ENCODE measurements around the gene CTBP2. TPM values are rescaled to one million over a fixed set of nuclear protein-coding genes. Genes with fewer than 3 reads are reported as not detected.

Gene CTBP2
- total and polyA plus RNA-seq, 10 of the 15 experiments (the other 5 are each of a cell fraction or from before 2014, with no cell fraction given) = 0.02 to 0.72 (median 0.06) TPM; not detected in 2

DNA sequence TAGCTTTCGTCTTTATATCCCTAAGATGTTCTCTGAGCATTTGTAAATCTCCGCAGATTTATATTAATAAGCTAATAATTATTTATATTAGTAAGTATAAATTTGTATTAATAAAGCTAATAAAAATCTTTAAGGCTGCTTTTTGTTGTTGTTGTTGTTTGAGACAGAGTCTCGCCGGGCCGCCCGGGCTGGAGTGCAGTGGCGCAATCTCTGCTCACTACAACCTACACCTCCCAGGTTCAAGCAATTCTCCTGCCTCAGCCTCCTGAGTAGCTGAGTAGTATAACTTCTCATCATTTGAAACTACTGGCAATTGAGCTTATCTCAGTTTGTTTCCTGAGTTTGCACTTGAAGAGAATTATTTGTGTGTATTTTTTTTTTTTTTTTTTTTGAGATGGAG is 223.6 kb downstream of the CTBP2 start:
- Histone ChIP-seq H3K27ac (ENCODE audit: control insufficient read depth, insufficient read depth) (no peak overlapping the region), H4K20me1 (ENCODE audit: control insufficient read depth, insufficient read depth) (no peaks in the 10 kb centered on the region), H3K9me3 (replicated peaks; ENCODE audit: control insufficient read depth, insufficient read depth, low read length) (no peaks in the 10 kb centered on the region; the same call in 1 of the 3 replicates), H3K4me2 (ENCODE audit: control insufficient read depth, insufficient read depth) (no peak overlapping the region), H3K27me3 (replicated peaks in 1 of 2; ENCODE audit: control insufficient read depth in 2 of 2, insufficient read depth in 2 of 2, low read length in 1 of 2) (no peaks in the 10 kb centered on the region), H3K79me2 (ENCODE audit: control insufficient read depth, insufficient read depth, low read length) (peaks cover 29% of the 10 kb centered on the region), H3K4me3 (no peak overlapping the region), H3K9ac (ENCODE audit: control insufficient read depth, insufficient read depth, low read length) (no peak overlapping the region), H2AFZ (ENCODE audit: control insufficient read depth, low read depth, low read length) (no peak overlapping the region), H3K4me1 (ENCODE audit: control insufficient read depth, insufficient read depth, low read length) (peaks cover 5% of the 10 kb centered on the region; the same call in 1 of the 2 replicates), H3K36me3 (ENCODE audit: control insufficient read depth in 2 of 2, insufficient read depth in 2 of 2, low read length in 1 of 2) (no peaks in the 10 kb centered on the region)
- ChIA-PET RAD21 (ENCODE audit: unreplicated experiment) (no interaction called here), SMC1A (ENCODE audit: uncharacterized antibody, unreplicated experiment) (interaction anchor here (0.6 to 2.3 kb wide), 2 partner anchors 11 to 376 kb away, joined by 3 to 5 read pairs; no protein-coding TSS in a partner anchor), CTCF (interaction anchor here (0.9 to 1.6 kb wide), 2 partner anchors 10 to 11 kb away, joined by 3 to 4 read pairs; no protein-coding TSS in a partner anchor), POLR2A (interaction anchor here (0.6 to 0.7 kb wide), 2 partner anchors 17 to 20 kb away, joined by 3 read pairs; no protein-coding TSS in a partner anchor)
- intact Hi-C loops (cut with micrococcal nuclease; ENCODE audit: unreplicated experiment) (no loop called here), in situ Hi-C loops (cut with MboI) (no loop called here)
- TF ChIP-seq KDM1A (IDR thresholded peaks at IDR 0.05; ENCODE audit: borderline replicate concordance) (no peak), HDAC6 (IDR thresholded peaks at IDR 0.05; ENCODE audit: unreplicated experiment) (no peak), RFX5 (IDR thresholded peaks at IDR 0.05; ENCODE audit: low read depth, low read length) (no peak), RELA (IDR thresholded peaks at IDR 0.05; ENCODE audit: borderline replicate concordance, partially characterized antibody) (no peak), TARDBP (IDR thresholded peaks at IDR 0.05; ENCODE audit: borderline replicate concordance) (no peak), BMI1 (IDR thresholded peaks at IDR 0.05; ENCODE audit: borderline replicate concordance) (no peak), HDGF (IDR thresholded peaks at IDR 0.05) (no peak), SMAD1 (IDR thresholded peaks at IDR 0.05; ENCODE audit: low read depth, partially characterized antibody) (no peak), ZBED1 (IDR thresholded peaks at IDR 0.05; ENCODE audit: borderline replicate concordance) (no peak), HCFC1 (IDR thresholded peaks at IDR 0.05; ENCODE audit: low read length) (no peak), ZNF24 (IDR thresholded peaks at IDR 0.05) (no peak)
- TF ChIP-seq, protein P1, sequence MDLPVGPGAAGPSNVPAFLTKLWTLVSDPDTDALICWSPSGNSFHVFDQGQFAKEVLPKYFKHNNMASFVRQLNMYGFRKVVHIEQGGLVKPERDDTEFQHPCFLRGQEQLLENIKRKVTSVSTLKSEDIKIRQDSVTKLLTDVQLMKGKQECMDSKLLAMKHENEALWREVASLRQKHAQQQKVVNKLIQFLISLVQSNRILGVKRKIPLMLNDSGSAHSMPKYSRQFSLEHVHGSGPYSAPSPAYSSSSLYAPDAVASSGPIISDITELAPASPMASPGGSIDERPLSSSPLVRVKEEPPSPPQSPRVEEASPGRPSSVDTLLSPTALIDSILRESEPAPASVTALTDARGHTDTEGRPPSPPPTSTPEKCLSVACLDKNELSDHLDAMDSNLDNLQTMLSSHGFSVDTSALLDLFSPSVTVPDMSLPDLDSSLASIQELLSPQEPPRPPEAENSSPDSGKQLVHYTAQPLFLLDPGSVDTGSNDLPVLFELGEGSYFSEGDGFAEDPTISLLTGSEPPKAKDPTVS (IDR thresholded peaks at IDR 0.05; ENCODE audit: low read depth, low read length) = no peak
- TF ChIP-seq, protein P2, sequence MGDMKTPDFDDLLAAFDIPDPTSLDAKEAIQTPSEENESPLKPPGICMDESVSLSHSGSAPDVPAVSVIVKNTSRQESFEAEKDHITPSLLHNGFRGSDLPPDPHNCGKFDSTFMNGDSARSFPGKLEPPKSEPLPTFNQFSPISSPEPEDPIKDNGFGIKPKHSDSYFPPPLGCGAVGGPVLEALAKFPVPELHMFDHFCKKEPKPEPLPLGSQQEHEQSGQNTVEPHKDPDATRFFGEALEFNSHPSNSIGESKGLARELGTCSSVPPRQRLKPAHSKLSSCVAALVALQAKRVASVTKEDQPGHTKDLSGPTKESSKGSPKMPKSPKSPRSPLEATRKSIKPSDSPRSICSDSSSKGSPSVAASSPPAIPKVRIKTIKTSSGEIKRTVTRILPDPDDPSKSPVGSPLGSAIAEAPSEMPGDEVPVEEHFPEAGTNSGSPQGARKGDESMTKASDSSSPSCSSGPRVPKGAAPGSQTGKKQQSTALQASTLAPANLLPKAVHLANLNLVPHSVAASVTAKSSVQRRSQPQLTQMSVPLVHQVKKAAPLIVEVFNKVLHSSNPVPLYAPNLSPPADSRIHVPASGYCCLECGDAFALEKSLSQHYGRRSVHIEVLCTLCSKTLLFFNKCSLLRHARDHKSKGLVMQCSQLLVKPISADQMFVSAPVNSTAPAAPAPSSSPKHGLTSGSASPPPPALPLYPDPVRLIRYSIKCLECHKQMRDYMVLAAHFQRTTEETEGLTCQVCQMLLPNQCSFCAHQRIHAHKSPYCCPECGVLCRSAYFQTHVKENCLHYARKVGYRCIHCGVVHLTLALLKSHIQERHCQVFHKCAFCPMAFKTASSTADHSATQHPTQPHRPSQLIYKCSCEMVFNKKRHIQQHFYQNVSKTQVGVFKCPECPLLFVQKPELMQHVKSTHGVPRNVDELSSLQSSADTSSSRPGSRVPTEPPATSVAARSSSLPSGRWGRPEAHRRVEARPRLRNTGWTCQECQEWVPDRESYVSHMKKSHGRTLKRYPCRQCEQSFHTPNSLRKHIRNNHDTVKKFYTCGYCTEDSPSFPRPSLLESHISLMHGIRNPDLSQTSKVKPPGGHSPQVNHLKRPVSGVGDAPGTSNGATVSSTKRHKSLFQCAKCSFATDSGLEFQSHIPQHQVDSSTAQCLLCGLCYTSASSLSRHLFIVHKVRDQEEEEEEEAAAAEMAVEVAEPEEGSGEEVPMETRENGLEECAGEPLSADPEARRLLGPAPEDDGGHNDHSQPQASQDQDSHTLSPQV (IDR thresholded peaks at IDR 0.05) = no peak
- TF ChIP-seq, protein P3, sequence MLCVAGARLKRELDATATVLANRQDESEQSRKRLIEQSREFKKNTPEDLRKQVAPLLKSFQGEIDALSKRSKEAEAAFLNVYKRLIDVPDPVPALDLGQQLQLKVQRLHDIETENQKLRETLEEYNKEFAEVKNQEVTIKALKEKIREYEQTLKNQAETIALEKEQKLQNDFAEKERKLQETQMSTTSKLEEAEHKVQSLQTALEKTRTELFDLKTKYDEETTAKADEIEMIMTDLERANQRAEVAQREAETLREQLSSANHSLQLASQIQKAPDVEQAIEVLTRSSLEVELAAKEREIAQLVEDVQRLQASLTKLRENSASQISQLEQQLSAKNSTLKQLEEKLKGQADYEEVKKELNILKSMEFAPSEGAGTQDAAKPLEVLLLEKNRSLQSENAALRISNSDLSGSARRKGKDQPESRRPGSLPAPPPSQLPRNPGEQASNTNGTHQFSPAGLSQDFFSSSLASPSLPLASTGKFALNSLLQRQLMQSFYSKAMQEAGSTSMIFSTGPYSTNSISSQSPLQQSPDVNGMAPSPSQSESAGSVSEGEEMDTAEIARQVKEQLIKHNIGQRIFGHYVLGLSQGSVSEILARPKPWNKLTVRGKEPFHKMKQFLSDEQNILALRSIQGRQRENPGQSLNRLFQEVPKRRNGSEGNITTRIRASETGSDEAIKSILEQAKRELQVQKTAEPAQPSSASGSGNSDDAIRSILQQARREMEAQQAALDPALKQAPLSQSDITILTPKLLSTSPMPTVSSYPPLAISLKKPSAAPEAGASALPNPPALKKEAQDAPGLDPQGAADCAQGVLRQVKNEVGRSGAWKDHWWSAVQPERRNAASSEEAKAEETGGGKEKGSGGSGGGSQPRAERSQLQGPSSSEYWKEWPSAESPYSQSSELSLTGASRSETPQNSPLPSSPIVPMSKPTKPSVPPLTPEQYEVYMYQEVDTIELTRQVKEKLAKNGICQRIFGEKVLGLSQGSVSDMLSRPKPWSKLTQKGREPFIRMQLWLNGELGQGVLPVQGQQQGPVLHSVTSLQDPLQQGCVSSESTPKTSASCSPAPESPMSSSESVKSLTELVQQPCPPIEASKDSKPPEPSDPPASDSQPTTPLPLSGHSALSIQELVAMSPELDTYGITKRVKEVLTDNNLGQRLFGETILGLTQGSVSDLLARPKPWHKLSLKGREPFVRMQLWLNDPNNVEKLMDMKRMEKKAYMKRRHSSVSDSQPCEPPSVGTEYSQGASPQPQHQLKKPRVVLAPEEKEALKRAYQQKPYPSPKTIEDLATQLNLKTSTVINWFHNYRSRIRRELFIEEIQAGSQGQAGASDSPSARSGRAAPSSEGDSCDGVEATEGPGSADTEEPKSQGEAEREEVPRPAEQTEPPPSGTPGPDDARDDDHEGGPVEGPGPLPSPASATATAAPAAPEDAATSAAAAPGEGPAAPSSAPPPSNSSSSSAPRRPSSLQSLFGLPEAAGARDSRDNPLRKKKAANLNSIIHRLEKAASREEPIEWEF (IDR thresholded peaks at IDR 0.05; ENCODE audit: insufficient replicate concordance, low read depth, low read length) = no peak
- no TSS peak for BruUV-seq (replicated peaks)
- FAIRE-seq = no peak
- no peak for ATAC-seq
- DNase-seq (ENCODE audit: low read depth, low spot score) = no peak
- WGBS (ENCODE audit: insufficient coverage, insufficient replicate concordance, low lambda C conversion rate, missing lambda C conversion rate) = 97% methylated on average over 7 of the region's 7 CpGs

Measured in GM12878 (cell line).